ENCODE results near the gene CASP5. TPM values are rescaled to one million over a fixed set of nuclear protein-coding genes. Genes with fewer than 3 reads are reported as not detected.
A peak's percentile ranks its signal among the peaks of the same experiment; 100 is the strongest.

CASP5 gene
- total RNA-seq, 2 experiments from 2014 or later: not detected

DNA sequence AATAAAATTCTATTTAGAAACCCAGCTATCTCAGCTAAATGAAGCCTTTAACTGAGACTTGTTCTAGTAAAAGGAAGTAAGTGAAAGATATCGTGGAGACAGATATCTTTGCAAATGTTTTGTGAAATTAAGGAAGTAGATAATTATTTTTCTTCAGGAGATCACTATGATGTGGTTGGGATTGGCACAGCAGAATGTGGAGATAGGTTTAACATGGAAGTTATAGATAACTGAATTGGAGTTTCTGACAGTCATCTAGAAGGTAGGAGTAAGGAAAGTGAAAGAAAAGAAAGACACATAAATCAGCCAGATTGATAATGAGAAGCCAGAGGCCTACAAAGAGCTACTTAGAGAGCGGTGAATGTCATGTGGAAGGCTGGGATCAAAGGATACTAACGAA is 4.7 kb upstream of the CASP5 start:
- H3K27me3 Mint-ChIP-seq: no peaks in the 10 kb centered on the region
- Histone ChIP-seq H3K27ac (ENCODE audit: low read depth in 1 of 2, low read length in 2 of 2) (no peak overlapping the region), H3K36me3 (ENCODE audit: insufficient read depth, low read length) (peaks cover 57% of the 10 kb centered on the region), H3K4me1 (ENCODE audit: insufficient read depth, low read length) (peaks cover 8% of the 10 kb centered on the region), H3K27me3 (ENCODE audit: control insufficient read depth in 1 of 2, insufficient read depth in 2 of 2, low read length in 2 of 2) (no peaks in the 10 kb centered on the region), H3K4me3 (ENCODE audit: low read length) (no peak overlapping the region), H3K9me3 (ENCODE audit: control insufficient read depth in 1 of 2, insufficient read depth in 1 of 2, low read length in 2 of 2) (no peaks in the 10 kb centered on the region)
- H3K36me3 Mint-ChIP-seq (ENCODE audit: low read depth): peaks cover 81% of the 10 kb centered on the region
- H3K9me3 Mint-ChIP-seq: no peaks in the 10 kb centered on the region
- intact Hi-C loops (cut with DNase I, micrococcal nuclease): no loop called here
- H3K4me3 Mint-ChIP-seq: no peak overlapping the region
- peaks cover 54% of the 10 kb centered on the region for H3K4me1 Mint-ChIP-seq (ENCODE audit: low read depth)
- DNase-seq (no peak), ATAC-seq (ENCODE audit: poor library complexity) (no peak)
- TF ChIP-seq, protein P1, sequence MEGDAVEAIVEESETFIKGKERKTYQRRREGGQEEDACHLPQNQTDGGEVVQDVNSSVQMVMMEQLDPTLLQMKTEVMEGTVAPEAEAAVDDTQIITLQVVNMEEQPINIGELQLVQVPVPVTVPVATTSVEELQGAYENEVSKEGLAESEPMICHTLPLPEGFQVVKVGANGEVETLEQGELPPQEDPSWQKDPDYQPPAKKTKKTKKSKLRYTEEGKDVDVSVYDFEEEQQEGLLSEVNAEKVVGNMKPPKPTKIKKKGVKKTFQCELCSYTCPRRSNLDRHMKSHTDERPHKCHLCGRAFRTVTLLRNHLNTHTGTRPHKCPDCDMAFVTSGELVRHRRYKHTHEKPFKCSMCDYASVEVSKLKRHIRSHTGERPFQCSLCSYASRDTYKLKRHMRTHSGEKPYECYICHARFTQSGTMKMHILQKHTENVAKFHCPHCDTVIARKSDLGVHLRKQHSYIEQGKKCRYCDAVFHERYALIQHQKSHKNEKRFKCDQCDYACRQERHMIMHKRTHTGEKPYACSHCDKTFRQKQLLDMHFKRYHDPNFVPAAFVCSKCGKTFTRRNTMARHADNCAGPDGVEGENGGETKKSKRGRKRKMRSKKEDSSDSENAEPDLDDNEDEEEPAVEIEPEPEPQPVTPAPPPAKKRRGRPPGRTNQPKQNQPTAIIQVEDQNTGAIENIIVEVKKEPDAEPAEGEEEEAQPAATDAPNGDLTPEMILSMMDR (IDR thresholded peaks at IDR 0.05): no peak
- POLR2A ChIA-PET: no interaction called here
- H3K27ac Mint-ChIP-seq: peak overlapping the region; percentile 35
- CTCF ChIA-PET: no interaction called here

DNA sequence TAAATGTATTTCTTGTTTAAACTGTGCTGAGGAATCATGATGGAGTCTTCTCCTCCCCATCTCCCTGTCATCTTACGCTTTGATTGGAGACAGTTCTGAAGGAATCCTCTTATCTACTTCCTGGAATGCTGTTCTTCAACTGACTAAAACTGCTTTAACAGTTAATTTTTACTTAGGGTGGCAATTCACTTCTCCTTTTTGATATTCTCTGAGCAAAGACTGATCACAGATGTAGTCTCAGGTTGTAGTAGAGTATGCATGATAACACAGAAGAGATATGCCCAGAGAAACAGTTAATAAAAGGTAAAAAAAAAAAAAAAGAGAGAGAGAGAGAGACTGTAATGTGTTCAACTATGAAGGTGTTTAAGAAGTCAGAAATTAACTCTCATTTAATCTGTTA is 1.4 kb upstream of the CASP5 start:
- Mint-ChIP-seq H3K4me1 (ENCODE audit: low read depth) (peaks cover 38% of the 10 kb centered on the region), H3K36me3 (ENCODE audit: low read depth) (peaks cover 55% of the 10 kb centered on the region), H3K27me3 (no peaks in the 10 kb centered on the region), H3K9me3 (no peaks in the 10 kb centered on the region), H3K27ac (no peak overlapping the region), H3K4me3 (no peak overlapping the region)
- no peaks in the 10 kb centered on the region for H3K27me3 ChIP-seq (ENCODE audit: control insufficient read depth in 1 of 2, insufficient read depth in 2 of 2, low read length in 2 of 2)
- no peaks in the 10 kb centered on the region for H3K4me1 ChIP-seq (ENCODE audit: insufficient read depth, low read length)
- no peak for ATAC-seq (ENCODE audit: poor library complexity)
- H3K4me3 ChIP-seq (ENCODE audit: low read length): no peak overlapping the region
- H3K9me3 ChIP-seq (ENCODE audit: control insufficient read depth in 1 of 2, insufficient read depth in 1 of 2, low read length in 2 of 2): no peaks in the 10 kb centered on the region
- intact Hi-C loops (cut with DNase I, micrococcal nuclease): no loop called here
- H3K27ac ChIP-seq (ENCODE audit: low read depth in 1 of 2, low read length in 2 of 2): no peak overlapping the region
- H3K36me3 ChIP-seq (ENCODE audit: insufficient read depth, low read length): peaks cover 34% of the 10 kb centered on the region
- DNase-seq: no peak
- TF ChIP-seq, protein P1 (IDR thresholded peaks at IDR 0.05): no peak
- ChIA-PET CTCF (no interaction called here), POLR2A (no interaction called here)

DNA sequence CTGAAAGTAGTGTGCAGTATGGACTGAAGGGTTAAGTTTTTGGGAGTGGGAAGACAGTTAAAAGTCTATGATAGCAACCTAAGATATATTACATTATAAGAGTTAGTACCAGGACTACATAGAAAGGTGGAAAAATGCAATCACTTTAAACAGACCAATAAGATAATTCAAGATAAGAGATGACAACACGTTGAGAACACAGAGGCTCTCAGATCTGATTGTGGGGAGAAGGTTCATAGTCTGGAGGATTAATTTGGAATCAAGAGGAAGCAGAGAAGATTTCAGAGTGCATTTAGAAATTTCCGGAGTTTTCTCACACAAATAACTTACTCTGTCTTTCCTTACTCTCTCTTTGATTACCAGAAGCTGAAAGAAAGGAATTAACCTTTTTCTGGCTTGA is 441 bp downstream of the CASP5 start:
- ChIA-PET POLR2A (interaction anchor here (0.7 to 1.2 kb wide), 2 partner anchors 11 to 142 kb away, joined by 3 read pairs; no protein-coding TSS in a partner anchor), CTCF (no interaction called here)
- no peak for DNase-seq
- Histone ChIP-seq H3K4me3 (ENCODE audit: low read length) (no peak overlapping the region), H3K9me3 (ENCODE audit: control insufficient read depth in 1 of 2, insufficient read depth in 1 of 2, low read length in 2 of 2) (no peaks in the 10 kb centered on the region), H3K27ac (ENCODE audit: low read depth in 1 of 2, low read length in 2 of 2) (no peak overlapping the region), H3K36me3 (ENCODE audit: insufficient read depth, low read length) (peaks cover 15% of the 10 kb centered on the region), H3K27me3 (ENCODE audit: control insufficient read depth in 1 of 2, insufficient read depth in 2 of 2, low read length in 2 of 2) (no peaks in the 10 kb centered on the region), H3K4me1 (ENCODE audit: insufficient read depth, low read length) (no peaks in the 10 kb centered on the region)
- Mint-ChIP-seq H3K27ac (no peak overlapping the region), H3K9me3 (no peaks in the 10 kb centered on the region), H3K36me3 (ENCODE audit: low read depth) (peaks cover 39% of the 10 kb centered on the region), H3K27me3 (no peaks in the 10 kb centered on the region), H3K4me1 (ENCODE audit: low read depth) (peaks cover 23% of the 10 kb centered on the region), H3K4me3 (no peak overlapping the region)
- intact Hi-C loops (cut with DNase I, micrococcal nuclease): no loop called here
- no peak for ATAC-seq (ENCODE audit: poor library complexity)
- TF ChIP-seq, protein P1 (IDR thresholded peaks at IDR 0.05): no peak

All from CD4-positive, alpha-beta T cell (primary cell).